Endothelial cell of umbilical vein (primary cell): ENCODE results near the gene SIX1. TPM values are rescaled to one million over a fixed set of nuclear protein-coding genes. Genes with fewer than 3 reads are reported as not detected.

Experiments used
- BruUV-seq: library from RNA; stranded (reverse); fragments of 400-500 nt; replicated peaks from 2 replicates; lab custom pipeline; 2021; lab: Mats Ljungman, UMichigan
- CTCF ChIA-PET: fragments of 300-600, 350-600 bp; sonication (Branson Sonifier 250); formaldehyde crosslinking; loops from one replicate; lab custom pipeline; 2021; ENCODE audit warnings: antibody characterized with exemption, inconsistent platforms; lab: Charles Lee
- POLR2A ChIA-PET: fragments of 300-600, 350-600 bp; sonication (Branson Sonifier 250); formaldehyde crosslinking; loops from one replicate; lab custom pipeline; 2021; ENCODE audit warnings: antibody characterized with exemption, inconsistent platforms; lab: Charles Lee
- DNase-seq: peaks from one replicate; pipeline ENCODE4 v3.0.0-alpha.2; 2011; ENCODE audit warnings: low read depth, low spot score
- FAIRE-seq: peaks from 2 replicates; lab custom pipeline; 2011; peaks lifted over from hg19 to GRCh38; lab: Jason Lieb, UNC
- H2AFZ ChIP-seq: 2 replicates; pipeline ENCODE4 v1.6.0; 2012; ENCODE audit warnings: low read depth, low read length, control low read depth, inconsistent platforms
- H3K27ac ChIP-seq: 2 replicates; pipeline ENCODE4 v1.5.1; 2011; ENCODE audit warnings: low read depth, mild to moderate bottlenecking, control low read depth, low read length, moderate library complexity; ENCODE audit not compliant: insufficient read depth
- H3K27me3 ChIP-seq, 2 experiments: 2 replicates each; pipeline versions ENCODE4 v1.6.0 to v1.6.1; 2011; ENCODE audit warnings: low read length in 2 of 2, mixed read lengths in 1 of 2; ENCODE audit not compliant: control insufficient read depth in 2 of 2, insufficient read depth in 2 of 2
- H3K36me3 ChIP-seq, 2 experiments: 2 replicates in 1 of 2; 3 replicates in 1 of 2; pipeline ENCODE4 v1.5.1; 2011; ENCODE audit warnings: low read length in 2 of 2, mild to moderate bottlenecking in 1 of 2, moderate library complexity in 1 of 2; ENCODE audit not compliant: control insufficient read depth in 2 of 2, insufficient read depth in 2 of 2; ENCODE audit errors: extremely low read depth in 1 of 2
- H3K4me1 ChIP-seq: 3 replicates; pipeline ENCODE4 v1.5.1; 2011; ENCODE audit warnings: mild to moderate bottlenecking, low read length; ENCODE audit not compliant: control insufficient read depth, insufficient read depth; ENCODE audit errors: extremely low read depth
- H3K4me2 ChIP-seq: 2 replicates; pipeline ENCODE4 v1.6.1; 2011; ENCODE audit warnings: low read length, control low read depth, mixed read lengths; ENCODE audit not compliant: insufficient read depth
- H3K4me3 ChIP-seq, 3 experiments: fragments of 200-600 bp in 1 of 3; sonication (generic), shearing (Covaris generic) in 1 of 3; replicated peaks in 1 of 3; 2 replicates each; pipeline ENCODE4 v1.5.1; 2011 to 2016; ENCODE audit warnings: control low read depth in 3 of 3, low read length in 3 of 3, mild to moderate bottlenecking in 2 of 3, inconsistent platforms in 1 of 3, low read depth in 1 of 3, moderate library complexity in 1 of 3; ENCODE audit not compliant: insufficient read depth in 1 of 3
- H3K79me2 ChIP-seq: 2 replicates; pipeline ENCODE4 v1.6.0; 2012; ENCODE audit warnings: low read length, inconsistent platforms; ENCODE audit not compliant: control insufficient read depth, insufficient read depth
- H3K9ac ChIP-seq: replicated peaks from 2 replicates; pipeline ENCODE3; 2011; ENCODE audit warnings: low read length, control low read depth; ENCODE audit not compliant: insufficient read depth; ENCODE audit errors: extremely low read depth
- H3K9me1 ChIP-seq: replicated peaks from 3 replicates; pipeline ENCODE4 v1.6.0; 2011; ENCODE audit warnings: mild to moderate bottlenecking, low read length; ENCODE audit not compliant: control insufficient read depth, insufficient read depth; ENCODE audit errors: extremely low read depth
- H3K9me3 ChIP-seq: replicated peaks from 2 replicates; pipeline ENCODE4 v1.5.1; 2012; ENCODE audit warnings: low read length, inconsistent platforms; ENCODE audit not compliant: control insufficient read depth, insufficient read depth
- H4K20me1 ChIP-seq: replicated peaks from 2 replicates; pipeline ENCODE3; 2011; ENCODE audit warnings: mild to moderate bottlenecking, low read length; ENCODE audit not compliant: control insufficient read depth, insufficient read depth; ENCODE audit errors: extremely low read depth
- EZH2 ChIP-seq: IDR thresholded peaks from 2 replicates; pipeline ENCODE4 v1.6.1; 2012; ENCODE audit warnings: borderline replicate concordance, low read depth, mild to moderate bottlenecking, moderate library complexity, low read length, inconsistent platforms; ENCODE audit not compliant: severe bottlenecking
- FOS ChIP-seq: IDR thresholded peaks from 2 replicates; pipeline ENCODE4 v1.6.1; 2011; ENCODE audit warnings: mild to moderate bottlenecking, low read length, moderate library complexity, borderline replicate concordance; ENCODE audit not compliant: insufficient read depth
- GATA2 ChIP-seq: IDR thresholded peaks from 2 replicates; pipeline ENCODE4 v1.7.0; 2011; ENCODE audit warnings: low read depth, mild to moderate bottlenecking, moderate library complexity, mixed read lengths, low read length; ENCODE audit not compliant: insufficient read length, insufficient read depth
- JUN ChIP-seq: IDR thresholded peaks from 2 replicates; pipeline ENCODE4 v1.6.1; 2011; ENCODE audit warnings: borderline replicate concordance, low read depth; ENCODE audit not compliant: insufficient read length, insufficient read depth
- MYC ChIP-seq: IDR thresholded peaks from one replicate; pipeline ENCODE4 v1.6.1; 2011; ENCODE audit warnings: mild to moderate bottlenecking, low read depth, low read length
- POLR2A ChIP-seq: IDR thresholded peaks from 2 replicates; pipeline ENCODE4 v1.6.1; 2012; ENCODE audit warnings: low read depth, mild to moderate bottlenecking, control low read depth, low read length
- POLR2AphosphoS5 ChIP-seq: IDR thresholded peaks from 2 replicates; pipeline ENCODE4 v1.6.1; 2012; ENCODE audit warnings: low read depth, mild to moderate bottlenecking, control low read depth, low read length, moderate library complexity; ENCODE audit not compliant: insufficient read depth
- dilution Hi-C: fragments of 300-500 bp; cut with MboI; formaldehyde crosslinking; loops from one replicate; pipeline ENCODE4 v1.15.0; 2019; ENCODE audit warnings: low sequenced_read_pairs; ENCODE audit not compliant: extremely low pct_ligation_motif_present
- intact Hi-C: fragments of 100-400 bp; cut with micrococcal nuclease; formaldehyde crosslinking; loops from one replicate; pipeline ENCODE4 v1.10.0; 2022
- polyA plus RNA-seq, 4 experiments: library from polyadenylated mRNA; depleted of rRNA in 3 of 4; stranded (reverse) in 3 of 4; unstranded in 1 of 4; fragments of >200 nt; gene quantifications; 2 replicates each; pipeline versions ENCODE4 v1.2.1 to v1.2.3, GENCODE V29; 2011 to 2012; ENCODE audit warnings: missing spikeins in 1 of 4
- total RNA-seq: library from RNA; stranded (reverse); gene quantifications from 2 replicates; pipeline ENCODE4 v1.2.3, GENCODE V29; 2021
- TF ChIP-seq, protein P1 (sequence below): IDR thresholded peaks from 2 replicates; pipeline ENCODE4 v1.6.1; 2011; ENCODE audit not compliant: insufficient read depth, insufficient read length
- TF ChIP-seq, protein P2 (sequence below), 2 donors: IDR thresholded peaks; 1 replicate in 1 of 2; 2 replicates in 1 of 2; pipeline ENCODE4 v1.5.1; 2011; ENCODE audit warnings: low read length in 2 of 2, mild to moderate bottlenecking in 2 of 2, moderate library complexity in 2 of 2, control low read depth in 1 of 2, inconsistent platforms in 1 of 2, low read depth in 1 of 2; ENCODE audit not compliant: insufficient read depth in 1 of 2; ENCODE audit errors: extremely low read depth in 1 of 2

The SIX1 gene
- total and polyA plus RNA-seq, 2 donors (not counting 3 experiments of a cell fraction or from before 2014, with no cell fraction given) = 0.40 to 0.55 TPM

GRCh38 chr14:60680511-60680910 is 31.2 kb upstream of the SIX1 start:
- no peak overlapping the region for H2AFZ ChIP-seq
- dilution Hi-C loops = no loop called here

More at GRCh38 chr14:60680511-60680910, 31.2 kb upstream of the SIX1 start:
- intact Hi-C loops = no loop called here
- ChIA-PET POLR2A (interaction anchor here (0.7 kb wide), 1 partner anchor 27 kb away, joined by 5 read pairs; no protein-coding TSS in a partner anchor), CTCF (interaction anchor here (1.2 to 1.9 kb wide), 3 partner anchors 9 to 345 kb away, joined by 4 to 5 read pairs (median 4); no protein-coding TSS in a partner anchor)
- Histone ChIP-seq H4K20me1 (no peaks in the 10 kb centered on the region), H3K4me2 (no peak overlapping the region), H3K79me2 (no peaks in the 10 kb centered on the region), H3K9ac (no peak overlapping the region), H3K4me3 (no peak overlapping the region), H3K36me3 (no peaks in the 10 kb centered on the region), H3K9me1 (no peaks in the 10 kb centered on the region), H3K9me3 (no peaks in the 10 kb centered on the region), H3K4me1 (no peaks in the 10 kb centered on the region), H3K27ac (no peak overlapping the region), H3K27me3 (peaks cover 0 to 5% of the 10 kb centered on the region in 2 experiments)
- TF ChIP-seq POLR2AphosphoS5 = no peak
- TF ChIP-seq GATA2 = no peak
- TF ChIP-seq EZH2 = no peak
- no peak for TF ChIP-seq JUN
- no peak for TF ChIP-seq POLR2A
- TF ChIP-seq MYC = no peak
- no peak for TF ChIP-seq FOS
- TF ChIP-seq, protein P1, sequence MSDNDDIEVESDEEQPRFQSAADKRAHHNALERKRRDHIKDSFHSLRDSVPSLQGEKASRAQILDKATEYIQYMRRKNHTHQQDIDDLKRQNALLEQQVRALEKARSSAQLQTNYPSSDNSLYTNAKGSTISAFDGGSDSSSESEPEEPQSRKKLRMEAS = no peak
- TF ChIP-seq, protein P2, sequence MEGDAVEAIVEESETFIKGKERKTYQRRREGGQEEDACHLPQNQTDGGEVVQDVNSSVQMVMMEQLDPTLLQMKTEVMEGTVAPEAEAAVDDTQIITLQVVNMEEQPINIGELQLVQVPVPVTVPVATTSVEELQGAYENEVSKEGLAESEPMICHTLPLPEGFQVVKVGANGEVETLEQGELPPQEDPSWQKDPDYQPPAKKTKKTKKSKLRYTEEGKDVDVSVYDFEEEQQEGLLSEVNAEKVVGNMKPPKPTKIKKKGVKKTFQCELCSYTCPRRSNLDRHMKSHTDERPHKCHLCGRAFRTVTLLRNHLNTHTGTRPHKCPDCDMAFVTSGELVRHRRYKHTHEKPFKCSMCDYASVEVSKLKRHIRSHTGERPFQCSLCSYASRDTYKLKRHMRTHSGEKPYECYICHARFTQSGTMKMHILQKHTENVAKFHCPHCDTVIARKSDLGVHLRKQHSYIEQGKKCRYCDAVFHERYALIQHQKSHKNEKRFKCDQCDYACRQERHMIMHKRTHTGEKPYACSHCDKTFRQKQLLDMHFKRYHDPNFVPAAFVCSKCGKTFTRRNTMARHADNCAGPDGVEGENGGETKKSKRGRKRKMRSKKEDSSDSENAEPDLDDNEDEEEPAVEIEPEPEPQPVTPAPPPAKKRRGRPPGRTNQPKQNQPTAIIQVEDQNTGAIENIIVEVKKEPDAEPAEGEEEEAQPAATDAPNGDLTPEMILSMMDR (IDR thresholded peaks at IDR 0.05; ENCODE audit: extremely low read depth in 1 of 2, insufficient read depth in 1 of 2, low read depth in 1 of 2, low read length in 2 of 2) = no peak
- no TSS peak for BruUV-seq
- DNase-seq = no peak
- FAIRE-seq = no peak
